Kidney epithelial cell (primary cell): ENCODE data around the gene NFS1. TPM values are rescaled to one million over a fixed set of nuclear protein-coding genes. Genes with fewer than 3 reads are reported as not detected.

Source experiments
- DNase-seq: peaks from one replicate; pipeline ENCODE4 v3.0.0-alpha.2; 2010; ENCODE audit warnings: low read depth
- H3K27me3 ChIP-seq: 2 replicates; pipeline ENCODE4 v1.6.0; 2011; ENCODE audit warnings: low read length; ENCODE audit not compliant: control insufficient read depth, insufficient read depth
- H3K36me3 ChIP-seq: 2 replicates; pipeline ENCODE4 v1.5.1; 2011; ENCODE audit warnings: low read length; ENCODE audit not compliant: control insufficient read depth, insufficient read depth
- H3K4me3 ChIP-seq: 2 replicates; pipeline ENCODE4 v1.5.1; 2011; ENCODE audit warnings: low read depth, mild to moderate bottlenecking, control low read depth, low read length
- CTCF ChIP-seq: IDR thresholded peaks from 2 replicates; pipeline ENCODE4 v1.5.1; 2011; ENCODE audit warnings: mild to moderate bottlenecking, moderate library complexity, low read length, control low read depth, inconsistent platforms; ENCODE audit not compliant: insufficient read depth, poor library complexity, severe bottlenecking
- total RNA-seq: library from RNA; depleted of rRNA; stranded (reverse); fragments of >200 nt; gene quantifications from 2 replicates; pipeline ENCODE4 v1.2.3, GENCODE V29; 2015

Gene NFS1
- total RNA-seq, 1 donor from 2014 or later, result 30.8 TPM

GRCh38 chr20:35680452-35681183, 18.5 kb downstream of the NFS1 start:
- Histone ChIP-seq H3K36me3 (no peaks in the 10 kb centered on the region), H3K27me3 (no peaks in the 10 kb centered on the region), H3K4me3 (no peak overlapping the region)
- no peak for DNase-seq
- no peak for TF ChIP-seq CTCF

GRCh38 chr20:35674921-35675320, 24.2 kb downstream of the NFS1 start:
- DNase-seq, result no peak
- no peak for TF ChIP-seq CTCF
- Histone ChIP-seq H3K27me3 (no peaks in the 10 kb centered on the region), H3K36me3 (peaks cover 1% of the 10 kb centered on the region), H3K4me3 (no peak overlapping the region)

- H3K27me3 ChIP-seq, result no peaks in the 10 kb centered on the region
- H3K36me3 ChIP-seq, result peaks cover 1% of the 10 kb centered on the region
- DNase-seq, result no peak
- H3K4me3 ChIP-seq, result no peak overlapping the region
- TF ChIP-seq CTCF, result no peak
Measured at GRCh38 chr20:35673884-35674283, 25.3 kb downstream of the NFS1 start.

DNA sequence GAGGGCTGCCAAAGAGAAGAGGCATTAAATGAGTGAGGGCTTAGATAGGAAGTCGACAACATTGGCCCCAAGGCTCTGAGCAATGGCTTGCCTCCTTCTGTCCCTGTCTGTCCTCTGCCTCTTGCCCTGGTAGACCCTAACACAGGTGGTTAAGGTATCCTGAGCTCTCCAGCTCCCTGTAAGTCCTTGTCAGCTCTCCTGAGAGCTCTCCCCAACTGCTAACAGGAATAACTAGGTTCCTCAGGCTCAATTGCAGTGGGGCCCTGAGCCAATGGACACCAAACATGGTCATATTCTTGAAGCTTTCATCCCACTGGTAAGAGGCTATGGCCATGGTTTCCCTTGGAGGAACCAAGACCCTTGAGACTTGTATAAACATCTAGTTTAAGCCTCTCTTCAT, 29.5 kb downstream of the NFS1 start:
- Histone ChIP-seq H3K36me3 (peaks cover 1% of the 10 kb centered on the region), H3K4me3 (no peak overlapping the region), H3K27me3 (no peaks in the 10 kb centered on the region)
- no peak for DNase-seq
- no peak for TF ChIP-seq CTCF

DNA sequence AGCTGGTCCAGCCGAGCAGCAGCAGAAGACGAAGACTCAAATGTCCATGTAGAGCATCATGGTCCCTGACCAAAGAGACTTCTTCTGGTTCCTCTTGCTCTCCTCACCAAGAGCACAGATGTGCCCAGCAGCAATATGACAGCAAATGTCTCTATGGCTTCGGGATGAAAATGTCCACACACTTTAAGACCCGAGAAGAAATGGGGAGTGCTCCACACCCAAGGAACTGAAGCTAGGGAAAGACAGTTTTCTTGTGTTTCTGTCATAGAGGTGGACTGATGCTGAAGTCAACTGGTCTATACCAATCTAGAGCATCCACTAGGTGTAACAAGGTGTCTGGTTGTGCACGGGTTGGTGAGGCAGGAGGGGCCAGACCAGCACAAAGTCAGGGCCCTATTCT, 29.9 kb downstream of the NFS1 start:
- peaks cover under 1% of the 10 kb centered on the region for H3K36me3 ChIP-seq
- no peak for TF ChIP-seq CTCF
- no peak overlapping the region for H3K4me3 ChIP-seq
- no peak for DNase-seq
- H3K27me3 ChIP-seq, result no peaks in the 10 kb centered on the region

DNA sequence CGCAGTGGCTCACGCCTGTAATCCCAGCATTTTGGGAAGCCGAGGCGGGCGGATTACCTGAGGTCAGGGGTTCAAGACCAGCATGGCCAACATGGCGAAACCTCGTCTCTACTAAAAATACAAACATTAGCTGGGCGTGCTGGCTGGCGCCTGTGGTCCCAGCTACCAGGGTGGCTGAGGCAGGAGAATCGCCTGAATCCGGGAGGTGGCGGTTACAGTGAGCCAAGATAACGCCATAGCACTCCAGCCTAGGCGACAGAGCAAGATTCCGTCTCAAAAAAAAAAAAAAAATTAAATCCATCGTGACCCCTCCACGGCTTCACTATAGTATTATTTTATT, 33.2 kb downstream of the NFS1 start:
- Histone ChIP-seq H3K36me3 (no peaks in the 10 kb centered on the region), H3K4me3 (no peak overlapping the region), H3K27me3 (no peaks in the 10 kb centered on the region)
- no peak for TF ChIP-seq CTCF
- DNase-seq, result no peak
